ENCODE measurements around the gene PFDN2. TPM values are rescaled to one million over a fixed set of nuclear protein-coding genes. Genes with fewer than 3 reads are reported as not detected.

The PFDN2 gene
- total RNA-seq, 1 donor = 27.9 TPM

DNA sequence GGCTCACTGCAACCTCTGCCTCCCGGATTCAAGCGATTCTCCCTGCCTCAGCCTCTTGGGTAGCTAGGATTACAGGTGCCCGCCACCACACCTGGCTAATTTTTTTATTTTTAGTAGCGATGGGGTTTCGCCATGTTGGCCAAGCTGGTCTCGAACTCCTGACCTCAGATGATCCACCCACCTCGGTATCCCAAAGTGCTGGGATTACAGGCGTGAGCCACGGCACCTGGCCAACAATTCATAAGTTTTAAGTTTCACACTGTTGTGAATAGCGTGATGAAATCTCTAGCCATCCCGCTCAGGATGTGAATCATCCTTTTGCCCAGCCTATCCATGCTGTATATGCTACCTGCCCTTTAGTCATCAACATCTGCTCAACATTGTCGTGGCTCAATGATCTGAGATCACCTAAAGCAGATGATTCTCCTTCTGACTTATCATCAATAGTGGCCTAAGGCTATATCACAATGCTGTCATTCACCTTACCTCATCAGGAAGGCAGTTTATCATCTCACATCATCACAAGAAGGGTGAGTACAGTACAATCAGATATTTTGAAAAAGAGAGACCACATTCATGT, 2.6 kb downstream of the PFDN2 start:
- Histone ChIP-seq H3K9me3 (ENCODE audit: low read depth, low read length) (no peaks in the 10 kb centered on the region), H3K4me1 (ENCODE audit: insufficient read depth, low read length) (peaks cover 53% of the 10 kb centered on the region), H3K79me2 (ENCODE audit: insufficient read depth, low read length) (peaks cover 87% of the 10 kb centered on the region), H3K36me3 (ENCODE audit: insufficient read depth, low read length) (peaks cover 6% of the 10 kb centered on the region), H4K20me1 (ENCODE audit: insufficient read depth, low read length) (peaks cover 42% of the 10 kb centered on the region), H3K27ac (ENCODE audit: low read depth, low read length) (peak overlapping the region; percentile 98), H3K4me2 (ENCODE audit: insufficient read depth, low read length) (peak overlapping the region; percentile 42), H2AFZ (ENCODE audit: low read length) (no peak overlapping the region), H3K4me3 (ENCODE audit: insufficient read depth, low read length) (no peak overlapping the region), H3K27me3 (ENCODE audit: insufficient read depth, low read length) (no peaks in the 10 kb centered on the region)
- TF ChIP-seq, protein P1, sequence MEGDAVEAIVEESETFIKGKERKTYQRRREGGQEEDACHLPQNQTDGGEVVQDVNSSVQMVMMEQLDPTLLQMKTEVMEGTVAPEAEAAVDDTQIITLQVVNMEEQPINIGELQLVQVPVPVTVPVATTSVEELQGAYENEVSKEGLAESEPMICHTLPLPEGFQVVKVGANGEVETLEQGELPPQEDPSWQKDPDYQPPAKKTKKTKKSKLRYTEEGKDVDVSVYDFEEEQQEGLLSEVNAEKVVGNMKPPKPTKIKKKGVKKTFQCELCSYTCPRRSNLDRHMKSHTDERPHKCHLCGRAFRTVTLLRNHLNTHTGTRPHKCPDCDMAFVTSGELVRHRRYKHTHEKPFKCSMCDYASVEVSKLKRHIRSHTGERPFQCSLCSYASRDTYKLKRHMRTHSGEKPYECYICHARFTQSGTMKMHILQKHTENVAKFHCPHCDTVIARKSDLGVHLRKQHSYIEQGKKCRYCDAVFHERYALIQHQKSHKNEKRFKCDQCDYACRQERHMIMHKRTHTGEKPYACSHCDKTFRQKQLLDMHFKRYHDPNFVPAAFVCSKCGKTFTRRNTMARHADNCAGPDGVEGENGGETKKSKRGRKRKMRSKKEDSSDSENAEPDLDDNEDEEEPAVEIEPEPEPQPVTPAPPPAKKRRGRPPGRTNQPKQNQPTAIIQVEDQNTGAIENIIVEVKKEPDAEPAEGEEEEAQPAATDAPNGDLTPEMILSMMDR (IDR thresholded peaks at IDR 0.05; ENCODE audit: extremely low read depth, low read depth, low read length) = no peak
- DNase-seq (ENCODE audit: insufficient read length, low spot score, missing footprints) = no peak

DNA sequence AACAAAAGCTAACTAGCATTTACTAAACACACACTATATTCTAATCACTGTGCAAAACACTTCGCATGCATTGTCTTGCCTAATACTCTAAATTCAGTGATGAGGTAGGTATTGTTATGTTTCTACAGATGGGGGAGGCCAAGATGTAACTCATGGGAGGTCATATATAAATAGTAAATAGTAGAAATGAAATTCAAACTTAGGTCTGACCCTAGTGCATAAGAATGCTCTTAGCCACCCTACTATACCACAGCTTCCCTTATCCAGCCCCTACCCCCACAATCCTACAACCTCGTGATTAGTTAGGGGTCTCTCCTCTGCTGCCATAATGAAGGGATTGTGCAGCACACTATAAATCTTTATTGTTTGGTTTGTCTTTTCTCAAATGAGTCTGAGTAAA, 3.3 kb downstream of the PFDN2 start:
- TF ChIP-seq, protein P1 (IDR thresholded peaks at IDR 0.05; ENCODE audit: extremely low read depth, low read depth, low read length) = no peak
- peaks cover 45% of the 10 kb centered on the region for H4K20me1 ChIP-seq (ENCODE audit: insufficient read depth, low read length)
- peaks cover 3% of the 10 kb centered on the region for H3K36me3 ChIP-seq (ENCODE audit: insufficient read depth, low read length)
- H3K4me3 ChIP-seq (ENCODE audit: insufficient read depth, low read length) = no peak overlapping the region
- H3K4me2 ChIP-seq (ENCODE audit: insufficient read depth, low read length) = peak overlapping the region; percentile 27
- no peak overlapping the region for H2AFZ ChIP-seq (ENCODE audit: low read length)
- H3K79me2 ChIP-seq (ENCODE audit: insufficient read depth, low read length) = peaks cover 91% of the 10 kb centered on the region
- H3K27ac ChIP-seq (ENCODE audit: low read depth, low read length) = peak overlapping the region; percentile 98
- no peaks in the 10 kb centered on the region for H3K27me3 ChIP-seq (ENCODE audit: insufficient read depth, low read length)
- H3K9me3 ChIP-seq (ENCODE audit: low read depth, low read length) = no peaks in the 10 kb centered on the region
- peaks cover 47% of the 10 kb centered on the region for H3K4me1 ChIP-seq (ENCODE audit: insufficient read depth, low read length)
- no peak for DNase-seq (ENCODE audit: insufficient read length, low spot score, missing footprints)

DNA sequence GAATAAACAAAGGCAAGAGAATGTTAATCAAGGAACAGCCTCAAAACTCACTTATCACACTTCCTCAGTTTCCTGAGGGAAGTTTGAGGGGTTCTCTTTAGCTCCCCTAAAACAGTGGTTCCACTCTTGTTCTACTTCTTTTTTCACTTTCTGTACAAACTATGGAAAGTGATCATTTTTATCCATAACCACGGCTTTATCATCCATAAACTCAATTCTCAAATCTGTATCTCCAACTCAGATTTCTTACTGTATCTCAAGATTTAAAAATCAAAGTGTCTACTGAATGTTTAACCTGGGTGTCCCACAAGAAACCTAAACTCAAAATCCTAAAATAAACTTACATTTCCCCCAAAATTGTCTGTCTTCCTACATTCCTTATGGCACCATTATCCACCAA, 3.9 kb downstream of the PFDN2 start:
- H2AFZ ChIP-seq (ENCODE audit: low read length) = no peak overlapping the region
- peaks cover 50% of the 10 kb centered on the region for H4K20me1 ChIP-seq (ENCODE audit: insufficient read depth, low read length)
- peak overlapping the region; percentile 98 for H3K27ac ChIP-seq (ENCODE audit: low read depth, low read length)
- TF ChIP-seq, protein P1 (IDR thresholded peaks at IDR 0.05; ENCODE audit: extremely low read depth, low read depth, low read length) = no peak
- H3K36me3 ChIP-seq (ENCODE audit: insufficient read depth, low read length) = peaks cover 5% of the 10 kb centered on the region
- no peak for DNase-seq (ENCODE audit: insufficient read length, low spot score, missing footprints)
- peaks cover 40% of the 10 kb centered on the region for H3K4me1 ChIP-seq (ENCODE audit: insufficient read depth, low read length)
- peaks cover 92% of the 10 kb centered on the region for H3K79me2 ChIP-seq (ENCODE audit: insufficient read depth, low read length)
- H3K27me3 ChIP-seq (ENCODE audit: insufficient read depth, low read length) = no peaks in the 10 kb centered on the region
- no peak overlapping the region for H3K4me3 ChIP-seq (ENCODE audit: insufficient read depth, low read length)
- H3K4me2 ChIP-seq (ENCODE audit: insufficient read depth, low read length) = no peak overlapping the region
- H3K9me3 ChIP-seq (ENCODE audit: low read depth, low read length) = no peaks in the 10 kb centered on the region

DNA sequence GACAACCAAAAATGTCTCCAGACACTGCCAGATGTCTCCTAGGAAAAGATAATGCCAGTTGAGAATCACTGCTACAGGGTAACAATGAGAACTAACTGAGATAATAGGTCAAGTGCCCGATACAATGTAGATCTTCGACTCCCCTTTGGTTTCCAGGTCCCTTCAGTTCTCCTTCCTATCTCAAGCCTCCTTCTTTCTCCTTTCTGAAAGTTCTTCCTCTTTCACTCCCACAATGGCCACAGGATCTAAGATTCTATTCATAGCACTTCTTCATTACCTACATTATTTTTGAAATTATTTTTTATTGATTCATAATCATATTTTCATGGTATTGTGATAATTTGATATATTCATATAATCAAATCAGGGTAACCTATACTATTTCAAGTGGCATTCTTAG, 6.3 kb downstream of the PFDN2 start:
- TF ChIP-seq, protein P1 (IDR thresholded peaks at IDR 0.05; ENCODE audit: extremely low read depth, low read depth, low read length) = no peak
- Histone ChIP-seq H3K4me1 (ENCODE audit: insufficient read depth, low read length) (peaks cover 28% of the 10 kb centered on the region), H3K79me2 (ENCODE audit: insufficient read depth, low read length) (peaks cover 95% of the 10 kb centered on the region), H3K4me3 (ENCODE audit: insufficient read depth, low read length) (no peak overlapping the region), H3K4me2 (ENCODE audit: insufficient read depth, low read length) (no peak overlapping the region), H3K36me3 (ENCODE audit: insufficient read depth, low read length) (peaks cover 5% of the 10 kb centered on the region), H3K9me3 (ENCODE audit: low read depth, low read length) (no peaks in the 10 kb centered on the region), H3K27ac (ENCODE audit: low read depth, low read length) (no peak overlapping the region), H4K20me1 (ENCODE audit: insufficient read depth, low read length) (peaks cover 56% of the 10 kb centered on the region), H3K27me3 (ENCODE audit: insufficient read depth, low read length) (no peaks in the 10 kb centered on the region), H2AFZ (ENCODE audit: low read length) (no peak overlapping the region)
- no peak for DNase-seq (ENCODE audit: insufficient read length, low spot score, missing footprints)
